GM21576 (cell line): ENCODE data around the gene ZNF816.
A peak's percentile ranks its signal among the peaks of the same experiment; 100 is the strongest.
"Not testable (repeated sequence)": the region's sequence is repeated elsewhere in the genome, so short reads cannot be mapped to it uniquely, and the experiment has no call there.

Experiments used
- ATAC-seq: cut with Tn5 transposase; IDR thresholded peaks from one replicate; pipeline ENCODE4 v1.9.1; 2021; ENCODE audit warnings: mild to moderate bottlenecking, moderate library complexity; ENCODE audit not compliant: unreplicated experiment

ZNF816 gene

GRCh38 chr19:52961981-52962380 is 700 bp downstream of the ZNF816 start:
- no peak for ATAC-seq

- ATAC-seq: no peak
Observed at GRCh38 chr19:52959613-52960295, 2.9 kb downstream of the ZNF816 start.

- no peak for ATAC-seq
Observed at GRCh38 chr19:52957591-52957990, 5.1 kb downstream of the ZNF816 start.

GRCh38 chr19:52956917-52957316 is 5.8 kb downstream of the ZNF816 start:
- ATAC-seq: no peak

- ATAC-seq: no peak
Observed at GRCh38 chr19:52949422-52949821, 13.3 kb downstream of the ZNF816 start.

GRCh38 chr19:52948025-52948770 is 14.5 kb downstream of the ZNF816 start:
- no peak for ATAC-seq

- no peak for ATAC-seq
Observed at GRCh38 chr19:52946322-52947310, 16.1 kb downstream of the ZNF816 start.

- no peak for ATAC-seq
Observed at GRCh38 chr19:52945652-52946321, 16.9 kb downstream of the ZNF816 start.

- not testable (repeated sequence) for ATAC-seq
Observed at GRCh38 chr19:52944703-52945493, 17.8 kb downstream of the ZNF816 start.

- ATAC-seq: no peak
Observed at GRCh38 chr19:52943884-52944643, 18.6 kb downstream of the ZNF816 start.

- no peak for ATAC-seq
Observed at GRCh38 chr19:52943134-52943883, 19.4 kb downstream of the ZNF816 start.

- peak; percentile 91 for ATAC-seq
Observed at GRCh38 chr19:52942386-52943133, 20.1 kb downstream of the ZNF816 start.

GRCh38 chr19:52941941-52942385 is 20.7 kb downstream of the ZNF816 start:
- ATAC-seq: peak; percentile 32

GRCh38 chr19:52941523-52941922 is 21.2 kb downstream of the ZNF816 start:
- not testable (repeated sequence) for ATAC-seq

GRCh38 chr19:52940905-52941304 is 21.8 kb downstream of the ZNF816 start:
- ATAC-seq: not testable (repeated sequence)

GRCh38 chr19:52938761-52939160 is 23.9 kb downstream of the ZNF816 start:
- no peak for ATAC-seq

- ATAC-seq: no peak
Observed at GRCh38 chr19:52936954-52937325, 25.7 kb downstream of the ZNF816 start.
